ENCODE data around the gene FOXI2.

DNA sequence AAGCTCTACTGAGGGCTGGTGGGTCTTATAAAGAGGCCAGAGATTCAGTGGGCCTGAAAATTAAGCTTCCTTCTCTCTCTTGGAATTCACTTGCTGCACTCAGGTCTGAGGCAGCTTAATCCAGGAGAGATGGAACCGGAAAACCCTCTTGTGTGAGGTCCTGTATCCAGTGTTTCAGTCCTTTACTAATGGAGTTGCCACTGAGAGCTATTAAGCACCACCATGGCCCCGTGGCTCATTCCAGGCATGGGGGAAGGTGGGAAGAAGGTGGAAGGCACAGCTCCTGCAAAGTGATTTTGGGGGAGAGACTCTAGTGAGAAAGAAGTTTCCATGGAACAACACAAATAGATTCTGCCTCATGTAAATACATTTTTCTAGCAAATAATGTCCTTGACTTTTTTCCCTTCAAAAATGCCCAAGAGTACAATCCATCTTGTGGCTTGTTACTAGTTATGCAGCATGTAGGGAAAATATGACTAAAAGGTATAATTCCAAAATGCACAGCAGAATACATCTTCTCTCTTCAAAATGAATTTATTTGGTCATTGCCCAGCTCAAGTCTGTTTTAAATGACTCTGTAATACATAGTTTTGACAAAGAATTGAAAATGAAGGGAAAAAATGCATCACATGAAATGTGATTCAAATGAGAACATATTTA lies 46.7 kb upstream of the FOXI2 start:
- TF ChIP-seq, protein P1, sequence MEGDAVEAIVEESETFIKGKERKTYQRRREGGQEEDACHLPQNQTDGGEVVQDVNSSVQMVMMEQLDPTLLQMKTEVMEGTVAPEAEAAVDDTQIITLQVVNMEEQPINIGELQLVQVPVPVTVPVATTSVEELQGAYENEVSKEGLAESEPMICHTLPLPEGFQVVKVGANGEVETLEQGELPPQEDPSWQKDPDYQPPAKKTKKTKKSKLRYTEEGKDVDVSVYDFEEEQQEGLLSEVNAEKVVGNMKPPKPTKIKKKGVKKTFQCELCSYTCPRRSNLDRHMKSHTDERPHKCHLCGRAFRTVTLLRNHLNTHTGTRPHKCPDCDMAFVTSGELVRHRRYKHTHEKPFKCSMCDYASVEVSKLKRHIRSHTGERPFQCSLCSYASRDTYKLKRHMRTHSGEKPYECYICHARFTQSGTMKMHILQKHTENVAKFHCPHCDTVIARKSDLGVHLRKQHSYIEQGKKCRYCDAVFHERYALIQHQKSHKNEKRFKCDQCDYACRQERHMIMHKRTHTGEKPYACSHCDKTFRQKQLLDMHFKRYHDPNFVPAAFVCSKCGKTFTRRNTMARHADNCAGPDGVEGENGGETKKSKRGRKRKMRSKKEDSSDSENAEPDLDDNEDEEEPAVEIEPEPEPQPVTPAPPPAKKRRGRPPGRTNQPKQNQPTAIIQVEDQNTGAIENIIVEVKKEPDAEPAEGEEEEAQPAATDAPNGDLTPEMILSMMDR (IDR thresholded peaks at IDR 0.05 in 4 of 5, conservative IDR thresholded peaks at IDR 0.05 in 1 of 5), result no peak
- no peak for TF ChIP-seq POLR2A (IDR thresholded peaks at IDR 0.05)
